HG03159 (cell line): ENCODE data around the gene COA4.

Source experiments
- ATAC-seq: cut with Tn5 transposase; IDR thresholded peaks from one replicate; pipeline ENCODE4 v1.9.1; 2021; ENCODE audit warnings: mild to moderate bottlenecking, moderate library complexity; ENCODE audit not compliant: unreplicated experiment

The COA4 gene

DNA sequence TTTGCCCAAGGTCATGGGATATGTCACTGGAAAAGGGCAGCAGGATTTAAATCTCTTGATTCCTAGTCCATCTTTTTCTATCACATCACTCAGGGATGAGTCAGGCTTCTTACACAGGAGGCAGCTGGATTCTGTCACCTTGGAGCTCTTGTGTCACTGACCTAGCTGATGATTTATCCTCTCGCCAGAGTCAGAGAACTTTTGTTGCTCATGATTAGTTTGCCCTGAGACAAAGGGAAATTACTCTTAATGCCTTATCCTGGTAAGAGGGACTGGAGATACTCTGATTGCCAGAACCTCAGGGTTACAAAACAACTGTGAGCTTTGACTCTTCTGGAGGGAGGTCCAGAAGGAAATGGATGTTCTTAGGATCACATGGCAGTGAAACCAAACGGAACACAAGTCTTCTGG lies 10.1 kb downstream of the COA4 start:
- no peak for ATAC-seq

DNA sequence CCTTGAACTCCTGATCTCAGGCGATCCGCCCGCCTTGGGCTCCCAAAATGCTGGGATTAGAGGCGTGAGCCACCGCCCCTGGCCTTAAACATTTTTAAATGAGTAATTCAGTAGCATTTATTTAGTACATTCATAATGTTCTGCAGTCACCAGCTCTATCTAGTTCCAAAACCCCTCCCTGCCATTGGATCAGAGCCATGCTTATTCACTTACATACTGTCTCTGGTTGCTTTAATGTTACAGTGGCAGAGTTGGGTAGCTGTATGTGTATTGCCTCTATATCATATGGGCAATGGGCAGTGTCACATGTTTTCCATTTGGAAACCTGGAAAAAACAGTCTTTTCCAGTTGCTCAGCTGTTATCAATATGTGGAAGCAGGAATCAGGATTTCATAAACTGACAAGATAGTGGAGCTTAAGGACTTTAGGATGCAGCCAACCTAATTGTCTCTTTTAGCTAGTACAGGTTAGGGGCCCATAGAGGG lies 10.5 kb downstream of the COA4 start:
- ATAC-seq = no peak

DNA sequence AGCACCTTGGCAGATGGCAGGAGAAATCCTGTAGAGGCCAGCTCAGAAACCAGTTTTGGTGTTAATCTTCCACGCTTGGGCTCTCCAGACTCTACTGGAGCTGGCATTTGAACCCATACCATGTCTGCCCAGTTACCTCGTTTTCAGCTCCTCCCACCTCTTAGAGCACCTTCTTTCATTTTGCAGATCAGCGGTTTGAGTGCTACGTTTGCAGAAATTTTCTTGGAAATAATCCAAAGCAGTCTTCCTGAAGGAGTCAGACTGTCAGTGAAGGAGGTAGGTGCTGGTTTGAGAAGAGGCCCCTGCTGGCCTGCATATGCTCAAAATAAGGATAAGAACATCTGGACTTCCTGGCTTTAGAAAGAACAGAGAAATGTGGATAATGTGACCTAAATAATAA lies 13.7 kb downstream of the COA4 start:
- no peak for ATAC-seq

DNA sequence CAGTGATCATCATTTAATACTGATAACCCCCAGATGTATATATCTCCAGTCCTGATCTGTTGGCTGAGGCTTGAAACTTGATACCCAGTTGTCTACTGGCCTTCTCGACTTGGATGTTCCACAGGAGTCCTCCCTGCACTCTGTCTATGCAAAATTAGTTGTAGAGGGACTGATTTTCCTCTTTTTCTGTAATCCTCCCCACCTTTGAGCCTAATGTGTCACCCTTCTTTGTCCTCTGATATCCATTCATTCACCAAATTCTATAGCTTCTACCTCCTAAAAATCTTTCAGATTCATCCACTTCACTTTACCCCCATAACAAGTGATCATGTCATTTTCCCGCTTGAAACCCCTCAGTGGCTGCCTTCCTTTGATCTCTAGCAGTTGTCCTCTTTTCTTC lies 16.4 kb downstream of the COA4 start:
- no peak for ATAC-seq

DNA sequence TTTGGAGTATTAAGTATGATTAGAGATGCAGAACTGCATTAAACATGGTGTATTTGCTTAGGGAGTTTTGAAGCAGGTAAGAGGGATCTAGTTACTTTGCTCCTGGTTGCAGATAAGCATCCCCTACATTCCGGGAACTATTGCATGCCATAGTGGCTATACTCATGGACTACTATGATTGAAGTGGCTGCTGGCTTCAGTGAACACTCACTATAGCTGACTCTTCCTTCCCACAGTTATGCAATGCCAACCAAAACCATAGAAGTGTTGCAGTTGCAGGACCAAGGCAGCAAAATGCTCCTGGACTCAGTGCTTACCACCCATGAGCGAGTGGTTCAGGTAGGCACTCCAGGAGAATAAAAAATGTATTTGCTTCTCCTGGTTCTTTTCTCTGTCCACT lies 17.0 kb downstream of the COA4 start:
- ATAC-seq = no peak

DNA sequence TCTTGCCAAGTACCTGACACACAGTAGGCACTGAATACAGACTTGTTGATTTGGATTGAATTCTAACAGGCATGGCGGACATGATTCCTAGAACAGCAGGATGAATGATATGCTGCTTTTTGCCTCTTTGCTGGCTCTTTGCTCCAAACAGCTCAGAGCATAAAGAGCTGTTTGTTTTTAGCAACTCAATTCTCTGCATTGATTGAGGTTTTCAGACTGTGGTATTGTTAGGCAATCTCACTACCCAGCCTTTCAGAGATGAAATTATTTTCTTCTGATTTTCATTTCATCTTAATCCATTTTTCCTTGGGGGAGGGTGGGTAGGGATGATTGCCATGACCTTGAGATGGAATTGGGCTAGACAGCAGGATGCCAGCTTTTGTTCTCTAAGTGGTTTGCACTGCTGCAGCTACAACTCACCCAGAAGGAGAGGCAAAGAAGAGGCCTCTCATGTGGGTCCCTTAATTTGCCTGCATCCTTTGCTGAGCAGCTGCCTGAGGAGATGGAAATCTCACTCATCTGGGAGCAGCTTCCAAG lies 20.5 kb downstream of the COA4 start:
- ATAC-seq = no peak

DNA sequence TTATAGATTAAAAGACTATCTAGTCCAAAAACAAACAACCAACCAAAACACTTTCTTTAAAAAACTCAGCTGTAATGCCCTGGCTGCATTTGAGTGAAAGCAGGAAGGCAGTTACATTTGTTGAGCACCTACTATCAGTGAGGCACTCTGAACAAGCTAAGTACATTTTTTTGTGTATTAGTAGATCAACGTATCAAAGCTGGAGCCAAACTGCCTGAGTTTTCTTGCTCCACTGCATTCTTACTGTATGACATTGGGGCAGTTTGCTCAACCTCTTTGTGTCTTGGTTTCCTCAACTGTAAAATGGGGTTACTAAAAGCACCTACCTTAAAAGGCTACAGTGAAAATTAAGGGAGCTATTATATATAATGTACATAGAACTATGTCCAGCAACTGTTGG lies 22.0 kb downstream of the COA4 start:
- no peak for ATAC-seq

DNA sequence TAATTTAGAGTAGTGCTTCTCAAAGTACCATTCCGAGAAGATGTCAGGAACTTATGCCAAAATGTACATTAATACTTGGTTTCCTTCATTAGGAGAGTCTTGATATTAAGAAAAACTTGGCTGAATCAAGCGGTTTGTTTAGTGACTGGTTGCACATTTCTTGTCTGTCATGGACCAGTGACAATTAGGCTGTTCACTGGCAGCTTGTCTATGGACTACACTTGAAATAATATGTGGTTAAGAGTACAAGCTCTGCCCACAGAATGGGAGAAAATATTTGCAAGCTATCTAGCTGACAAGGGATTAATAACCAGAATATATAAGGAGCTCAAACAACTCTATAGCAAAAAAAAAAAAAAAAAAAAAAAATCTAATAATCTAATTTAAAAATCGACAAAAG lies 24.6 kb downstream of the COA4 start:
- ATAC-seq = no peak

DNA sequence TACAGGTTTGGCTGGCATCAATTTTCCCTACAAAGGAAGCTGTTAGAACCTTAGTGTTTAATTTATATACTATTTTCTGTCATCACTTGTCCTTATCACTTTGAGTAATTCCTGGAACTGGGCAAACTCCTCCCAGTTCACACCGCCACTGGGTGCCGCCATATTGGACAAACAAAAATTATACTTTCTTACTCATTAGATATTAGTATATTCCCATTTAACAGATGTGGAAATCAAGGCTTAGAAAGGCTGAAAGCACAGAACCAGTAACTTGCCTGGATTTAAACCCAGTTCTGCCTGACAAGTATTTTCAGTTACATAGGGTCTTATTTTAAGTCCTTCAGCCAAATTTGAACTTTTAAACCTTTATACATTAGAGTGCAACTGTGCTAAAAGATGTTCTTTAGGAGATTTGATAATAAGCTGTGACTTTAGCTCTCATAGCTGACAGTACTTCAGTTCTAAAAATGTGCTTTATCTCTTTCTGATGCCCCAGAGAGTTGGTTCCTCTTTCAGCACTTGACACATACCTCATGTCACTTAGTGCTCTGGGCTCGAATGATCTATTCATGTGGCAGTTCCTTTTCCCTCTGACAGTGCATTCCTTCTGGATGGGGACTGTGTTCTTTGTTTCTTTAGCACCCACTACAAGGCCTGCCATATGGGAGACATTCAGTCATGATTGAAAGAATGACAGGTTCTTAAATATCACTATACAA lies 25.4 kb downstream of the COA4 start:
- no peak for ATAC-seq

DNA sequence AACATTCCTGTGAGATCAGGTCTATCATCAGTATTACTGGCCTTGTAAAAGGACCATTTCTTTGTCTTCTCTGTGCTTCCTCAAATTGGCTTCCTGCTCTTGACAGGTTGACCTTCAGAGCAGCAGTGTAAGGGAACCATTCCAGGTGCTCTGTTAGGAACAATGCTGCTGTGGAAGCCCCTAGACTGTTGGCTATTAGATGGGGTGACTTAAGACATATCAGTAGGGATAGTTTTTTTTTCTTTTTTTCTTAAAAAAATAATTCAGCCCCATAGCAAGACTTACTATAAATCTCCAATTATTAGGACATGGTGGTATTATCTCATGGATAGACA lies 37.6 kb downstream of the COA4 start:
- ATAC-seq = no peak

DNA sequence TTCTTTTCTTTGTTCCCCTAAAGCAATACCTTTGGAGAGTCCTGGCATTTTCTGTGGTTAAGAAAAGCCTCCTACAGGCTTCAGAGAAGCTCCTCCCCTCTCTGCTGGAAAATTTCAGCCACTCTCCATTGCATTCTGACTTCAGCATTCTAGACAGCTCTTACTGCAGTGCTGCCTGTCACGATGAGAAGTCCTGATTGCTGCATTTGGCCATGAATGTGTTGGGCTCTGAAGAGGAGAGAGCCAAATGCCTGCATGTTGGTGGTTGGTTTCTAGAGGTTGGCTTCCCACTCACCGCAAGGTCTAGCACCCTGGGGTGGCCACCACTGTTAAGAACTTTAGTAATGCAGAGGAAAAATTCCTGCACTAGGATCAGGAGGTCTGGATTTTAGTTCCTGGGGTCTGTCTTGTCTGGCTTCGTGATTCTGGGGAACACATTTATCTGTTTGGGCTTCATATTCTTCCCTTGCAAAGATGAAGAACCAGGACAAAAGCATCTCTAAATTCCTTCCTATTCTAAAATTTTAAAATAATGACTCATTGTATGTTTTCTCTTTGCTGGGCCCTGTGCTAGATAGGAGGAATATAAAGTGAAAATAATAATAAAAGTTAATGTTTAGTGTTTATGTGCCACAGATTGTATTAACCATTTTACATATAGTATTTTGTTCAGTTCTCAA lies 38.1 kb downstream of the COA4 start:
- ATAC-seq = no peak

DNA sequence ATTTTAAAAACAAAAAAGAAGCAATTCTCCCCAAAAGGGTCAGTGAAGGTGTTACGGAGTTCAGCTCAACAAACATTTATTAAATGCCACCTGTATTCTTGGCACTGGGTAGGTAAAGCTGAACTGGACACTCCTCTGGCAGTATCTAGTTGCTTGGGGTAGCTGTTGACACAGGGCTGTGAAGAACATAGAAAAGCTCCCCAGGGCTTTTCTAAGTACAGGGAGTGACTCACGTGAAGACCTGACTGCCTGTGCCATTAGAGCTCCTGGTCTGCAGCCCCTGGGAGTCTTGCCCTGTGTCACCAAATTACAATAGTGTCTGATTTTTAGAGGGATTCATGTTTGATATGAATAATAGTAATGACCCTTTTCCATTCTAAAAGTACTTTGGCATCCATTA lies 43.6 kb downstream of the COA4 start:
- no peak for ATAC-seq

DNA sequence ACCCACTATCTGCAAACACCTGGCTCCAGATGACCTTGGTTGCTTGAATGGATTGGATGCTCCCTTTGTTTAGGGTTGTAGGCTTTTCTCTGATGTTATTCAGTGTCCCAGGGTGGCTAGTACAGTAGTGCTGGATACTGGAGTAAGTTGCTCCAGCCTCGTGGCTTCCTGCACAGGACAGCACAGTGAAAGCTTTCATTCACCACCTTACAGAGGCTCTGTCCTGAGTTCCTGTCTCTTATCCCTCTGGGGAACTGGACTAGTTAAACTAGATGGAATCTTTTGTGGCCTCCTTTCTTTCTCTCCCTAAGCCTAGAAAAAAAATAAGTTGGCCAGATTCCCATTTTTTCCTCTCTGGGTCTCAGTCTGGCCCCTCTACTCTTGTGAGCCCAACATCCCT lies 46.4 kb downstream of the COA4 start:
- no peak for ATAC-seq
